Neural cell (in vitro differentiated cells): ENCODE data around the gene MAD1L1.

Source experiments
- EP300 ChIP-seq: fragments of 450-650 bp; conservative IDR thresholded peaks from 2 replicates; pipeline ENCODE4 v1.6.1; 2014; ENCODE audit warnings: antibody characterized with exemption, mild to moderate bottlenecking, moderate library complexity; ENCODE audit not compliant: poor library complexity, severe bottlenecking
- TAF1 ChIP-seq: IDR thresholded peaks from 2 replicates; pipeline ENCODE4 v1.6.1; 2012; ENCODE audit warnings: low read depth
- TF ChIP-seq, protein P1 (sequence below): fragments of 450-650 bp; IDR thresholded peaks from 2 replicates; pipeline ENCODE4 v1.5.1; 2014; ENCODE audit warnings: antibody characterized with exemption, mild to moderate bottlenecking, moderate library complexity; ENCODE audit not compliant: poor library complexity, severe bottlenecking

- TF ChIP-seq TAF1 = no peak
- no peak for TF ChIP-seq EP300
- TF ChIP-seq, protein P1, sequence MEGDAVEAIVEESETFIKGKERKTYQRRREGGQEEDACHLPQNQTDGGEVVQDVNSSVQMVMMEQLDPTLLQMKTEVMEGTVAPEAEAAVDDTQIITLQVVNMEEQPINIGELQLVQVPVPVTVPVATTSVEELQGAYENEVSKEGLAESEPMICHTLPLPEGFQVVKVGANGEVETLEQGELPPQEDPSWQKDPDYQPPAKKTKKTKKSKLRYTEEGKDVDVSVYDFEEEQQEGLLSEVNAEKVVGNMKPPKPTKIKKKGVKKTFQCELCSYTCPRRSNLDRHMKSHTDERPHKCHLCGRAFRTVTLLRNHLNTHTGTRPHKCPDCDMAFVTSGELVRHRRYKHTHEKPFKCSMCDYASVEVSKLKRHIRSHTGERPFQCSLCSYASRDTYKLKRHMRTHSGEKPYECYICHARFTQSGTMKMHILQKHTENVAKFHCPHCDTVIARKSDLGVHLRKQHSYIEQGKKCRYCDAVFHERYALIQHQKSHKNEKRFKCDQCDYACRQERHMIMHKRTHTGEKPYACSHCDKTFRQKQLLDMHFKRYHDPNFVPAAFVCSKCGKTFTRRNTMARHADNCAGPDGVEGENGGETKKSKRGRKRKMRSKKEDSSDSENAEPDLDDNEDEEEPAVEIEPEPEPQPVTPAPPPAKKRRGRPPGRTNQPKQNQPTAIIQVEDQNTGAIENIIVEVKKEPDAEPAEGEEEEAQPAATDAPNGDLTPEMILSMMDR = no peak
Measured at GRCh38 chr7:2022737-2023250, 210.0 kb downstream of the MAD1L1 start.
